Astrocyte (in vitro differentiated cells and primary cell): ENCODE data around the gene ZDHHC20. TPM values are rescaled to one million over a fixed set of nuclear protein-coding genes. Genes with fewer than 3 reads are reported as not detected.

ENCODE experiments used
- DNase-seq: peaks from one replicate; pipeline ENCODE4 v3.0.0-alpha.2; 2010; ENCODE audit warnings: low read depth
- FAIRE-seq: peaks from 2 replicates; lab custom pipeline; 2011; peaks lifted over from hg19 to GRCh38; lab: Jason Lieb, UNC
- H2AFZ ChIP-seq: 2 replicates; pipeline ENCODE4 v1.6.0; 2012; ENCODE audit warnings: low read depth, low read length, inconsistent platforms
- H3K27ac ChIP-seq: 2 replicates; pipeline ENCODE4 v1.5.1; 2011; ENCODE audit warnings: low read depth, low read length, inconsistent platforms
- H3K27me3 ChIP-seq: 2 replicates; pipeline ENCODE4 v1.6.0; 2011; ENCODE audit warnings: low read length, inconsistent platforms; ENCODE audit not compliant: insufficient read depth
- H3K36me3 ChIP-seq: 2 replicates; pipeline ENCODE4 v1.5.1; 2011; ENCODE audit warnings: low read length, inconsistent platforms; ENCODE audit not compliant: insufficient read depth
- H3K4me1 ChIP-seq: 2 replicates; pipeline ENCODE4 v1.5.1; 2011; ENCODE audit warnings: low read length, inconsistent platforms; ENCODE audit not compliant: insufficient read depth
- H3K4me2 ChIP-seq: 2 replicates; pipeline ENCODE4 v1.6.0; 2012; ENCODE audit warnings: low read length, inconsistent platforms
- H3K4me3 ChIP-seq: 2 replicates; pipeline ENCODE4 v1.5.1; 2011; ENCODE audit warnings: low read depth, mild to moderate bottlenecking, low read length, inconsistent platforms; ENCODE audit not compliant: insufficient read depth
- H3K79me2 ChIP-seq: 2 replicates; pipeline ENCODE4 v1.6.0; 2012; ENCODE audit warnings: mild to moderate bottlenecking, low read length, inconsistent platforms; ENCODE audit not compliant: insufficient read depth
- H3K9ac ChIP-seq: 2 replicates; pipeline ENCODE4 v1.6.0; 2012; ENCODE audit warnings: mild to moderate bottlenecking, low read length, inconsistent platforms
- H3K9me3 ChIP-seq: 2 replicates; pipeline ENCODE4 v1.5.1; 2012; ENCODE audit warnings: low read depth, mild to moderate bottlenecking, low read length, inconsistent platforms; ENCODE audit not compliant: insufficient read depth
- H4K20me1 ChIP-seq: 2 replicates; pipeline ENCODE4 v1.6.0; 2012; ENCODE audit warnings: low read length, inconsistent platforms; ENCODE audit not compliant: insufficient read depth
- H3K27ac Mint-ChIP-seq: one replicate; pipeline ENCODE4 v1.8.0; 2021; ENCODE audit warnings: mild to moderate bottlenecking, mixed read lengths; ENCODE audit not compliant: unreplicated experiment
- H3K27me3 Mint-ChIP-seq: one replicate; pipeline ENCODE4 v1.8.0; 2021; ENCODE audit warnings: low read depth, mixed read lengths; ENCODE audit not compliant: unreplicated experiment
- H3K36me3 Mint-ChIP-seq: one replicate; pipeline ENCODE4 v1.8.0; 2021; ENCODE audit warnings: low read depth, mixed read lengths; ENCODE audit not compliant: unreplicated experiment
- H3K4me1 Mint-ChIP-seq: one replicate; pipeline ENCODE4 v1.8.0; 2021; ENCODE audit warnings: low read depth, mixed read lengths; ENCODE audit not compliant: unreplicated experiment
- H3K4me3 Mint-ChIP-seq: one replicate; pipeline ENCODE4 v1.8.0; 2021; ENCODE audit warnings: mild to moderate bottlenecking, moderate library complexity, mixed read lengths; ENCODE audit not compliant: unreplicated experiment
- H3K9me3 Mint-ChIP-seq: one replicate; pipeline ENCODE4 v1.8.0; 2021; ENCODE audit warnings: mild to moderate bottlenecking, mixed read lengths; ENCODE audit not compliant: unreplicated experiment
- EZH2 ChIP-seq: IDR thresholded peaks from 2 replicates; pipeline ENCODE4 v1.6.1; 2012; ENCODE audit warnings: mild to moderate bottlenecking, low read length, inconsistent platforms; ENCODE audit not compliant: insufficient read depth
- total RNA-seq: library from RNA; stranded (reverse); gene quantifications from 2 replicates; pipeline ENCODE4 v1.2.1, GENCODE V29; 2021
- TF ChIP-seq, protein P1 (sequence below): IDR thresholded peaks from 2 replicates; pipeline ENCODE4 v1.5.1; 2011; ENCODE audit warnings: low read depth, mild to moderate bottlenecking, inconsistent platforms, low read length, moderate library complexity; ENCODE audit not compliant: insufficient read depth

The ZDHHC20 gene
- total RNA-seq, 1 donor from 2014 or later, result 64.3 TPM

DNA sequence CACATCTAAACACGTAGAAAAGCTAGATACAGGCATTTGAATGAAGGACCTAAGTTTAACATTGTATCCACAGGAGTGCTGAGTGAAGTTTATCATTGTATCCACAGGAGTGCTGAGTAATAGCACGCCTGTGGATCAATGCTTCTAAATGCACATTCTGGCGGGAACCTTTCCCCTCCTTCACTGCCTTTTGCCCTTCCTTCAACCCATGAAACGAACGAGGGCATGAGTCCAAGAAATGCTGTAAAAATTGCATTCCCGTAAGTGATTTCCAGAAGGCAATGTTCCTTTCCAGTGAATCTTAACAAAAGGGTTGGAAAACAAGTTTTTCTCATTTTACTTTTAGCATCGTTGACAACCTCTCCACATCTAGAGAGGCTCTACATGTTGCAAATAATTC, 88.1 kb downstream of the ZDHHC20 start:
- TF ChIP-seq, protein P1, sequence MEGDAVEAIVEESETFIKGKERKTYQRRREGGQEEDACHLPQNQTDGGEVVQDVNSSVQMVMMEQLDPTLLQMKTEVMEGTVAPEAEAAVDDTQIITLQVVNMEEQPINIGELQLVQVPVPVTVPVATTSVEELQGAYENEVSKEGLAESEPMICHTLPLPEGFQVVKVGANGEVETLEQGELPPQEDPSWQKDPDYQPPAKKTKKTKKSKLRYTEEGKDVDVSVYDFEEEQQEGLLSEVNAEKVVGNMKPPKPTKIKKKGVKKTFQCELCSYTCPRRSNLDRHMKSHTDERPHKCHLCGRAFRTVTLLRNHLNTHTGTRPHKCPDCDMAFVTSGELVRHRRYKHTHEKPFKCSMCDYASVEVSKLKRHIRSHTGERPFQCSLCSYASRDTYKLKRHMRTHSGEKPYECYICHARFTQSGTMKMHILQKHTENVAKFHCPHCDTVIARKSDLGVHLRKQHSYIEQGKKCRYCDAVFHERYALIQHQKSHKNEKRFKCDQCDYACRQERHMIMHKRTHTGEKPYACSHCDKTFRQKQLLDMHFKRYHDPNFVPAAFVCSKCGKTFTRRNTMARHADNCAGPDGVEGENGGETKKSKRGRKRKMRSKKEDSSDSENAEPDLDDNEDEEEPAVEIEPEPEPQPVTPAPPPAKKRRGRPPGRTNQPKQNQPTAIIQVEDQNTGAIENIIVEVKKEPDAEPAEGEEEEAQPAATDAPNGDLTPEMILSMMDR, result no peak
- no peak for TF ChIP-seq EZH2
- H3K36me3 ChIP-seq, result peaks cover 2% of the 10 kb centered on the region
- H3K27ac ChIP-seq, result no peak overlapping the region
- H3K27me3 ChIP-seq, result no peaks in the 10 kb centered on the region
- Mint-ChIP-seq H3K4me1 (no peaks in the 10 kb centered on the region), H3K36me3 (no peaks in the 10 kb centered on the region), H3K27me3 (no peaks in the 10 kb centered on the region), H3K27ac (no peak overlapping the region), H3K9me3 (no peaks in the 10 kb centered on the region), H3K4me3 (no peak overlapping the region)
- H3K4me2 ChIP-seq, result no peak overlapping the region
- H3K4me1 ChIP-seq, result no peaks in the 10 kb centered on the region
- H3K79me2 ChIP-seq, result no peaks in the 10 kb centered on the region
- H2AFZ ChIP-seq, result no peak overlapping the region
- no peak for FAIRE-seq
- H3K9me3 ChIP-seq, result no peaks in the 10 kb centered on the region
- no peak overlapping the region for H3K9ac ChIP-seq
- no peak overlapping the region for H3K4me3 ChIP-seq
- no peak for DNase-seq
- H4K20me1 ChIP-seq, result no peaks in the 10 kb centered on the region

DNA sequence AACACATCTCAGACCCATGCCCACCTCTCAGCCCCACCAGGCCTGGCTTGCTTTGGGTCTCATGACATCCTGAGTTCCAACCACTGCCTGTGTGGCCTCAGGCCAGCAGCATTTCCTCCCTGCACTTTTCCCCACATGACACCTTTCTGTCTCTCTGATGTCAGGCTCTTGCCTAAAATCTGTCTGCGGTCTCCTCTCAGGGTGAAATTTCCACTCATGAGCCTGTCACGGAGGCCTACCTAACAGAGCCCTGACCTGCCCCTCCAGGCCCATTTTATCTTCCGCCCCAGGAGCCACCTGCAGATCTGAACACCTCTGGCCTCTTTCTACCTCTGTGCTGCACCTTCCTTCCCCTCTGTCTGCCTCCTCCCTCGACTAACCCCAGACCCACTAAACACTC, 93.5 kb downstream of the ZDHHC20 start:
- H3K4me3 ChIP-seq, result no peak overlapping the region
- Mint-ChIP-seq H3K27me3 (no peaks in the 10 kb centered on the region), H3K27ac (no peak overlapping the region)

DNA sequence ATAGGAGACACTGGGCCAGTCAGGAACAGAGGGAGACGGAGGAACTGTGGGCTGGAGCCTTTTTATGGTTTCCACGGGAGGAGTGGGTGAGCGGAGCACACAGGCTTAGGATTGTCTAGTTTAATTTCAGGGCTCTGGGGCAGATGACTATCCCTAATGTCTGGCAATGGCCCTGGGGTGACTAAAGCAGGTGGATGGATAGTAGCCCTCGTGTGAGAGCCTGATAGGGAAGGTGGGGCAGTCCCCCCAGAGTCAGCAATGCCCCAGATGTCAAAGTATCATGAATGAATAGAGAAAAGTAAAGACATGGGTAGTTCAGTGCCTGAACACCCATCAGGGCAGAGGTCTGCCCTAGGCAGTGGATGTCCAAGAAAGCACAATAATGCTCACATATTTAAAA, 94.2 kb downstream of the ZDHHC20 start:
- Mint-ChIP-seq H3K27me3 (no peaks in the 10 kb centered on the region), H3K4me1 (no peaks in the 10 kb centered on the region), H3K27ac (no peak overlapping the region), H3K4me3 (no peak overlapping the region), H3K9me3 (peaks cover 7% of the 10 kb centered on the region), H3K36me3 (no peaks in the 10 kb centered on the region)
- Histone ChIP-seq H3K36me3 (no peaks in the 10 kb centered on the region), H3K27me3 (no peaks in the 10 kb centered on the region), H3K4me1 (no peaks in the 10 kb centered on the region), H3K4me2 (no peak overlapping the region), H2AFZ (no peak overlapping the region), H3K9me3 (peaks cover 3% of the 10 kb centered on the region), H3K9ac (no peak overlapping the region), H3K79me2 (no peaks in the 10 kb centered on the region), H3K27ac (no peak overlapping the region), H3K4me3 (no peak overlapping the region), H4K20me1 (no peaks in the 10 kb centered on the region)
- FAIRE-seq (no peak), DNase-seq (no peak)
- TF ChIP-seq, protein P1, result no peak
- no peak for TF ChIP-seq EZH2

More for the DNA sequence above, 93.5 kb downstream of the ZDHHC20 start:
- no peak overlapping the region for H2AFZ ChIP-seq
- no peak overlapping the region for H3K4me2 ChIP-seq
- H3K79me2 ChIP-seq, result no peaks in the 10 kb centered on the region
- Mint-ChIP-seq H3K9me3 (peaks cover 7% of the 10 kb centered on the region), H3K4me3 (no peak overlapping the region), H3K4me1 (no peaks in the 10 kb centered on the region), H3K36me3 (no peaks in the 10 kb centered on the region)
- no peaks in the 10 kb centered on the region for H4K20me1 ChIP-seq
- H3K27me3 ChIP-seq, result no peaks in the 10 kb centered on the region
- no peak overlapping the region for H3K9ac ChIP-seq
- peaks cover 3% of the 10 kb centered on the region for H3K9me3 ChIP-seq
- no peaks in the 10 kb centered on the region for H3K4me1 ChIP-seq
- no peak for FAIRE-seq
- TF ChIP-seq, protein P1, result no peak
- no peak for TF ChIP-seq EZH2
- no peak overlapping the region for H3K27ac ChIP-seq
- no peak for DNase-seq
- H3K36me3 ChIP-seq, result no peaks in the 10 kb centered on the region
